Ascending aorta (tissue), 2 donors: ENCODE data around the gene TSTD1. TPM values are rescaled to one million over a fixed set of nuclear protein-coding genes. Genes with fewer than 3 reads are reported as not detected.

Experiments used
- DNase-seq, 2 donors: peaks; one replicate each; pipeline ENCODE4 v3.0.0-alpha.2; 2019; ENCODE audit warnings: low spot score in 2 of 2
- H3K27ac ChIP-seq, 2 donors: fragments of 200-600 bp; sonication (generic); one replicate each; pipeline ENCODE4 v1.5.1; 2016 to 2017; ENCODE audit warnings: mild to moderate bottlenecking in 1 of 2
- H3K27me3 ChIP-seq: fragments of 200-600 bp; sonication (generic); one replicate; pipeline ENCODE4 v1.5.1; 2017
- H3K36me3 ChIP-seq, 2 donors: fragments of 200-600 bp; sonication (generic); one replicate each; pipeline ENCODE4 v1.5.1; 2016
- H3K4me1 ChIP-seq, 2 donors: fragments of 200-600 bp; sonication (generic); one replicate each; pipeline ENCODE4 v1.5.1; 2016 to 2017; ENCODE audit warnings: mild to moderate bottlenecking in 1 of 2
- H3K4me3 ChIP-seq, 2 donors: fragments of 200-600 bp; sonication (generic); one replicate each; pipeline ENCODE4 v1.5.1; 2016 to 2017; ENCODE audit warnings: mild to moderate bottlenecking in 1 of 2
- H3K9me3 ChIP-seq, 2 donors: fragments of 200-600 bp; sonication (generic); one replicate each; pipeline ENCODE4 v1.5.1; 2016
- CTCF ChIP-seq, 3 experiments: fragments of 200-600 bp in 2 of 3; fragments of 450-650 bp in 1 of 3; sonication (generic) in 2 of 3; IDR thresholded peaks; one replicate each; pipeline ENCODE4 v1.5.1; 2016 to 2019; ENCODE audit warnings: antibody characterized with exemption in 3 of 3, mild to moderate bottlenecking in 1 of 3, moderate library complexity in 1 of 3
- intact Hi-C: fragments of 100-400 bp; cut with DNase I; formaldehyde crosslinking; loops from one replicate; pipeline ENCODE4 v1.15.1; 2023
- total RNA-seq: library from RNA; depleted of rRNA; stranded (reverse); fragments of >200 nt; gene quantifications from one replicate; pipeline ENCODE4 v1.1.0, GENCODE V29; 2016

The TSTD1 gene
- total RNA-seq, 1 donor from 2014 or later: not detected

DNA sequence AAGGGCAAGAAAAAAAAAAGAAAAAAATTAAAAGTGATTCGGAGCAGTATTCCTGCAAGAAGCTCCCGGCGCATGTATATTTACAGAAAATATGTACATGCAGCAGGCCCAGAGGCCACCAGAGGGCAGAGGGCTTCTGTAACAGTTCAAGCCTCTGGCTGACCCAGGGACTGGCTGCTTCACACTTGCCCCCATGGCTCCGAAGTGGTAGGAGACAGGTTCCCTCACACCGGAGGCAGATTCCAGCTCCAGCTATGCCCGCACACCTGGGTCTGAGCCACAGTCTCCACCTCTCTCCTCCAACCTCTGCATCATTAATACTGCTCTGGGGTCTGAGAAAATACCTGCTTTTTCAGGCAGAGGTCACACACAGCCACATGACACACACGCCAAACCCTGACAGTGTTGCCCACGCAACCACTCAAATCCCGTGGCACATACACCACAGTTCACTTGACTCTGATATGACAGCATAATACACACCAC lies 33.2 kb upstream of the TSTD1 start:
- Histone ChIP-seq H3K9me3 (no peaks in the 10 kb centered on the region), H3K4me1 (no peaks in the 10 kb centered on the region), H3K27me3 (no peaks in the 10 kb centered on the region), H3K4me3 (no peak overlapping the region), H3K27ac (no peak overlapping the region), H3K36me3 (no peaks in the 10 kb centered on the region)
- peak in 1 of 2 donors; percentile 75 for DNase-seq
- TF ChIP-seq CTCF (IDR thresholded peaks at IDR 0.05): peak in 2 of 3 experiments; percentile 23 to 36
- intact Hi-C loops: no loop called here

- no peaks in the 10 kb centered on the region for H3K27me3 ChIP-seq
- H3K9me3 ChIP-seq: no peaks in the 10 kb centered on the region
- DNase-seq: no peak
- no peak for TF ChIP-seq CTCF (IDR thresholded peaks at IDR 0.05)
- no peak overlapping the region for H3K27ac ChIP-seq
- intact Hi-C loops: no loop called here
- H3K36me3 ChIP-seq: no peaks in the 10 kb centered on the region
- H3K4me1 ChIP-seq: no peaks in the 10 kb centered on the region
- no peak overlapping the region for H3K4me3 ChIP-seq
These were observed 32.0 kb upstream of the TSTD1 start for GRCh38 chr1:161070761-161071160.

- H3K4me3 ChIP-seq: peak within 1 kb of the TSS in 1 of 2 donors; percentile 50
- no peaks in the 10 kb centered on the region for H3K36me3 ChIP-seq
- no peak for TF ChIP-seq CTCF (IDR thresholded peaks at IDR 0.05)
- no peaks in the 10 kb centered on the region for H3K4me1 ChIP-seq
- peak within 1 kb of the TSS; percentile 11 to 61 for H3K27ac ChIP-seq
- no peaks in the 10 kb centered on the region for H3K27me3 ChIP-seq
- DNase-seq: peak; percentile 68 to 83
- intact Hi-C loops: no loop called here
- H3K9me3 ChIP-seq: no peaks in the 10 kb centered on the region
These were observed 31.0 kb upstream of the TSTD1 start, which contains the start of gene ARHGAP30 for GRCh38 chr1:161069731-161070270. ARHGAP30 (minus strand) TSS chr1:161069891; CDS start chr1:161069624, 267 bp downstream.

DNA sequence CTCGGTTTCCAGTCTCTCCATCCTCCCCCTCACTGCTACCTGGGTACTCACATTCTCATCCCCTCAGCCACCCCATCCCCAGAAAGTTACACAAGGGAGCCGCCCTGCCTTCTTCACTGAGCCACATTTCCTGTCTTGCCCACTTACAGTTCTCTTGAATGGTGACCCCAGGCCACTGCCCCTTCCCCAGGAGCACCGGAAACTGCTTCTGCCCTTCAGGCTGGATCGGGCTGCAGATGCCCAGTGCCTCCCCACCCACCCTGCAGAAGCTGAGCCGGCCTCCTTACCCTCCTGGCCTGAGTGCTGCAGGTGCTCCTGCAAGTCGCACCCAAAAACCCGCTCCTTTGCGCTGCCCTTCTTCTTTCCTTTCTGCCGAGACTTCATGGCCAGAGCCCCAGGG lies 30.5 kb upstream of the TSTD1 start:
- H3K4me1 ChIP-seq: no peaks in the 10 kb centered on the region
- no peaks in the 10 kb centered on the region for H3K9me3 ChIP-seq
- H3K27me3 ChIP-seq: no peaks in the 10 kb centered on the region
- no peaks in the 10 kb centered on the region for H3K36me3 ChIP-seq
- peak overlapping the region in 1 of 2 donors; percentile 50 for H3K4me3 ChIP-seq
- peak overlapping the region in 1 of 2 donors; percentile 61 for H3K27ac ChIP-seq
- DNase-seq: no peak
- intact Hi-C loops: no loop called here
- TF ChIP-seq CTCF (IDR thresholded peaks at IDR 0.05): no peak

DNA sequence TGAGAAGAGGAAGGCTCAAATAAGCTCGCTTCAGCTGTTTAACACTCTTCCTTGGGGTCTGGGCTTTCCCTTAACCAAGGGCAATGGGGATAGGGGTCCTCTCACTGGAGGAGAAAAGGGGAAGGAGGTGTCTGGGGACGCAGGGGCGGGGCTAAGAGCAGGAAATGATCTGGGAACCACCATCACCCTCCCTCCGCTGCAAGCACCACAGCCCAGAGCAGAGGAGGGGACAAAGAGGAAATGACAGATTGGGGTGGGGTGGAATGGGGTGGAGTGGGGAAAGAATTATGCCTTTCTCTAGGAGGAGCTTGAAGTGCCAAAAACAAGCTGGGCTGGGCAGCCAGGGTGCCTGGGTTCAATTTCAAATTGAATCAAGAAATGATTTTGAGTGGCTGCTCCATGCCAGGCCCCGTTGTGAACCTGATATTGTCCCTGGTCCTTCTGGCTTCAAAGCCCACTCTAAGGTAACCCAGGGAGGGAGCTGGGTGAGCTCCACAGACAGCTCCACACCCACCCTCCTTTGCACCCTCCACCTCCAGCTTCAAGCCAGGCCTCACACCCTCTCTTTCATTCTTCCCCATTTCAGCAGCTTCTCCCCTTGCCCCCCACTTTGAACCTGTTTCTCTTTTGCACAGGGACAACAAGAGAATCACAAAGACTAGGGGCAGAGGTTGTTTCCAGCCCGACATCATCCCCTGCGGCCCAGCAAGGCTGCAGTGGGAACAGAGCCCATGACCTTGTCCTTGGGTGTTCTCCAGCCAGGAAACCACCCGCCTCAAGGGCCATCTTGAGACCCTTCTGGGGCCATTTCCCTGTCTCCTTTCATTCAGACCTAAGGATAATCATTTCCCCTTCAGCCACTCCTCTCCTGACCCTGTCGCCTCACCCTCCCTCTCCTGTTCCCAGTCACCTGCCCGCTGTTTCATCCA lies 29.8 kb upstream of the TSTD1 start:
- TF ChIP-seq CTCF (IDR thresholded peaks at IDR 0.05): no peak
- H3K4me3 ChIP-seq: peak overlapping the region in 1 of 2 donors; percentile 50
- peak overlapping the region; percentile 11 to 61 for H3K27ac ChIP-seq
- H3K9me3 ChIP-seq: no peaks in the 10 kb centered on the region
- DNase-seq: peak; percentile 58 to 76
- intact Hi-C loops: no loop called here
- H3K36me3 ChIP-seq: no peaks in the 10 kb centered on the region
- H3K27me3 ChIP-seq: no peaks in the 10 kb centered on the region
- no peaks in the 10 kb centered on the region for H3K4me1 ChIP-seq
